HG02943 (cell line): ENCODE measurements around the gene CDK16.

Source experiments
- ATAC-seq: cut with Tn5 transposase; IDR thresholded peaks from one replicate; pipeline ENCODE4 v1.9.1; 2021; ENCODE audit warnings: mild to moderate bottlenecking, low read depth, moderate library complexity; ENCODE audit not compliant: unreplicated experiment

The CDK16 gene

GRCh38 chrX:47218280-47218919 lies at the start of gene CDK16:
Gene CDK16 (plus strand): TSS chrX:47218681. CDS start chrX:47223558, 4,877 bp downstream.
- ATAC-seq = peak; percentile 44

- ATAC-seq = no peak
These were observed 49.2 kb upstream of the CDK16 start for GRCh38 chrX:47169273-47169672.

- ATAC-seq = no peak
These were observed 48.6 kb upstream of the CDK16 start for GRCh38 chrX:47169726-47170515.

- no peak for ATAC-seq
These were observed 47.4 kb upstream of the CDK16 start for GRCh38 chrX:47170861-47171692.

GRCh38 chrX:47171996-47172395 lies 46.5 kb upstream of the CDK16 start:
- no peak for ATAC-seq

GRCh38 chrX:47172549-47172948 lies 45.9 kb upstream of the CDK16 start:
- no peak for ATAC-seq

GRCh38 chrX:47172971-47173792 lies 45.3 kb upstream of the CDK16 start:
- no peak for ATAC-seq

- no peak for ATAC-seq
These were observed 44.1 kb upstream of the CDK16 start for GRCh38 chrX:47174376-47174775.

- no peak for ATAC-seq
These were observed 43.5 kb upstream of the CDK16 start for GRCh38 chrX:47174846-47175587.

GRCh38 chrX:47175588-47175980 lies 42.9 kb upstream of the CDK16 start:
- ATAC-seq = no peak

- no peak for ATAC-seq
These were observed 42.3 kb upstream of the CDK16 start for GRCh38 chrX:47176101-47176740.

GRCh38 chrX:47177079-47177478 lies 41.4 kb upstream of the CDK16 start:
- ATAC-seq = no peak

- ATAC-seq = no peak
These were observed 40.1 kb upstream of the CDK16 start for GRCh38 chrX:47178337-47178736.

- ATAC-seq = no peak
These were observed 39.1 kb upstream of the CDK16 start for GRCh38 chrX:47179221-47179927.

GRCh38 chrX:47179928-47180255 lies 38.6 kb upstream of the CDK16 start:
- no peak for ATAC-seq

- ATAC-seq = no peak
These were observed 38.1 kb upstream of the CDK16 start for GRCh38 chrX:47180346-47180745.

- no peak for ATAC-seq
These were observed 37.2 kb upstream of the CDK16 start for GRCh38 chrX:47181301-47181700.

GRCh38 chrX:47182106-47182700 lies 36.3 kb upstream of the CDK16 start:
- no peak for ATAC-seq
